GM23248 (cell line): Measurements from ENCODE around the gene PHOX2A. TPM values are rescaled to one million over a fixed set of nuclear protein-coding genes. Genes with fewer than 3 reads are reported as not detected.

Experiments used
- DNase-seq: peaks from one replicate; pipeline ENCODE4 v3.0.0-alpha.2; 2015
- H2AFZ ChIP-seq: fragments of 200-600 bp; sonication (generic); 2 replicates; pipeline ENCODE4 v1.6.1; 2016; ENCODE audit warnings: antibody characterized with exemption
- H3F3A ChIP-seq: fragments of 200-600 bp; sonication (generic); 2 replicates; pipeline ENCODE4 v1.6.1; 2016; ENCODE audit warnings: mild to moderate bottlenecking, antibody characterized with exemption, mixed run types; ENCODE audit not compliant: insufficient read depth
- H3K27ac ChIP-seq: fragments of 200-600 bp; sonication (generic); 2 replicates; pipeline ENCODE4 v1.5.1; 2016; ENCODE audit warnings: mild to moderate bottlenecking
- H3K27me3 ChIP-seq: fragments of 200-600 bp; sonication (generic); replicated peaks from 2 replicates; pipeline ENCODE4 v1.6.1; 2016; ENCODE audit warnings: mild to moderate bottlenecking; ENCODE audit not compliant: insufficient read depth
- H3K36me3 ChIP-seq: fragments of 200-600 bp; sonication (generic); 2 replicates; pipeline ENCODE4 v1.6.1; 2016; ENCODE audit warnings: low read depth, mild to moderate bottlenecking
- H3K4me1 ChIP-seq: fragments of 200-600 bp; sonication (generic); 2 replicates; pipeline ENCODE4 v1.6.1; 2016; ENCODE audit warnings: mild to moderate bottlenecking; ENCODE audit not compliant: insufficient read depth
- H3K4me2 ChIP-seq: fragments of 200-600 bp; sonication (generic); one replicate; pipeline ENCODE4 v1.6.1; 2016; ENCODE audit warnings: mild to moderate bottlenecking; ENCODE audit not compliant: unreplicated experiment
- H3K4me3 ChIP-seq: fragments of 200-600 bp; sonication (generic); 2 replicates; pipeline ENCODE4 v1.5.1; 2016; ENCODE audit warnings: mild to moderate bottlenecking
- H3K79me2 ChIP-seq: fragments of 200-600 bp; sonication (generic); 2 replicates; pipeline ENCODE4 v1.6.1; 2016; ENCODE audit warnings: mild to moderate bottlenecking; ENCODE audit not compliant: insufficient read depth
- H3K9ac ChIP-seq: fragments of 200-600 bp; sonication (generic); 2 replicates; pipeline ENCODE4 v1.6.1; 2016; ENCODE audit warnings: mild to moderate bottlenecking
- H3K9me2 ChIP-seq: fragments of 200-600 bp; sonication (generic); 2 replicates; pipeline ENCODE4 v1.6.1; 2016; ENCODE audit warnings: mixed run types, mild to moderate bottlenecking, moderate library complexity; ENCODE audit not compliant: insufficient read depth
- H3K9me3 ChIP-seq: fragments of 200-600 bp; sonication (generic); one replicate; pipeline ENCODE4 v1.6.1; 2017; ENCODE audit warnings: low read depth
- H4K20me1 ChIP-seq: fragments of 200-600 bp; sonication (generic); 2 replicates; pipeline ENCODE4 v1.6.0; 2016; ENCODE audit not compliant: insufficient read depth
- EZH2 ChIP-seq: fragments of 200-600 bp; sonication (generic); IDR thresholded peaks from 2 replicates; pipeline ENCODE4 v1.6.1; 2018; ENCODE audit warnings: antibody characterized with exemption, mild to moderate bottlenecking; ENCODE audit not compliant: insufficient read depth, poor library complexity, severe bottlenecking
- EZH2phosphoT487 ChIP-seq: fragments of 200-600 bp; sonication (generic); IDR thresholded peaks from 2 replicates; pipeline ENCODE4 v1.6.1; 2018; ENCODE audit warnings: antibody characterized with exemption, moderate library complexity, mild to moderate bottlenecking, low read depth; ENCODE audit not compliant: insufficient read depth
- WGBS, 2 experiments: methylation state at CpG; one replicate each; pipeline ENCODE4 v1.1.6; 2015 to 2017; ENCODE audit warnings: low lambda C conversion rate in 2 of 2, low coverage in 1 of 2; ENCODE audit errors: missing lambda C conversion rate in 2 of 2; 5-methylcytosine and 5-hydroxymethylcytosine counted together
- in situ Hi-C: fragments of 300-500 bp; cut with MboI; formaldehyde crosslinking; loops from 2 replicates; pipeline ENCODE4 v1.15.0; 2020
- polyA plus RNA-seq: library from polyadenylated mRNA; unstranded; fragments of >200 nt; fragmentation: Nextera tagmentation; extraction: Ambion mirVana; gene quantifications from 2 replicates; pipeline ENCODE4 v1.2.1, GENCODE V29; 2016
- total RNA-seq: library from RNA; depleted of rRNA; stranded (reverse); fragments of >200 nt; shearing (Covaris generic); gene quantifications from 2 replicates; pipeline ENCODE4 v1.2.3, GENCODE V29; 2014

PHOX2A gene
- total and polyA plus RNA-seq, 2 experiments from 2014 or later = not detected

DNA sequence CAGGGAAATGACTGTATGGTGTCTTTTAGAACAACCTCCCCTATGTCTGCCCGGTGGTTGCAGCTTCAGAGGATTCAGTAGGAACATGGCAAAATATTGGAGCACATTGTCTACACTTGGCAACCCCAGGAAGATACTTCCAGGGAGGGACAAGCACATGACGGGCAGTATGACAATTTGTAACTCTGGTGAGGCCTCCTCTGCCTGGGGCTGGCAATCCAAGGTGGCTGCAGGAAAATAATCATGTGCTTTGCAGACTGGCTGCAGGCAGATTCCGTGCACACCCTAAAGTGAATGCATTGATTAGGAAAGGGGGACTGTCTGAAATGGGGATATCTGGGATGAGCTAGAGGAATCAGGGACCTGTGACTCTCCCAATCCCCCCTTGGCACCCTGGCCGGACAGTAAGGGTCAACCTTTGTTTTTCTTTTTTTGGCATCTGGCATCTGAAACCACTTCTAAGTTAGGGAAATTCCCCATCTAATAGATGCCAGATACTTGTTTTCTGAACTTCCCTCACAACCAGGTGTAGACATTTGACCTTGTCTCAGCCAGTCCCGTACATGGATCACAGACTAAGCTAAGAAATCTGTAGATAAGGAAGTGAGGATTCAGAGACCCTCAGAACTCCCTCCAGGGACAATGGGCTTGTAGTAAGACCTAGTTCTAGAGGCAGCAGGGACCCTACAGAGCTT, 10.5 kb upstream of the PHOX2A start:
- no peak for DNase-seq
- H3K4me3 ChIP-seq = no peak overlapping the region
- no peaks in the 10 kb centered on the region for H3K9me2 ChIP-seq
- H3K4me1 ChIP-seq = no peaks in the 10 kb centered on the region
- H3K36me3 ChIP-seq = no peaks in the 10 kb centered on the region
- no peak overlapping the region for H3K27ac ChIP-seq
- H2AFZ ChIP-seq = no peak overlapping the region
- TF ChIP-seq EZH2phosphoT487 (no peak), EZH2 (no peak)
- no peaks in the 10 kb centered on the region for H3F3A ChIP-seq
- H3K9me3 ChIP-seq = no peaks in the 10 kb centered on the region
- in situ Hi-C loops = no loop called here
- H3K79me2 ChIP-seq = no peaks in the 10 kb centered on the region
- WGBS, 2 experiments = 37 to 43% methylated on average over 5 of the region's 5 CpGs
- peaks cover 33% of the 10 kb centered on the region for H3K27me3 ChIP-seq
- H4K20me1 ChIP-seq = no peaks in the 10 kb centered on the region
- H3K9ac ChIP-seq = no peak overlapping the region
- no peak overlapping the region for H3K4me2 ChIP-seq

GRCh38 chr11:72253392-72253791, 9.4 kb upstream of the PHOX2A start:
- Histone ChIP-seq H3K4me3 (no peak overlapping the region), H3K9me2 (no peaks in the 10 kb centered on the region), H3F3A (no peaks in the 10 kb centered on the region), H3K9ac (no peak overlapping the region), H3K79me2 (no peaks in the 10 kb centered on the region), H3K9me3 (no peaks in the 10 kb centered on the region), H3K27ac (no peak overlapping the region), H3K36me3 (no peaks in the 10 kb centered on the region), H2AFZ (no peak overlapping the region), H3K4me2 (no peak overlapping the region), H3K4me1 (no peaks in the 10 kb centered on the region), H3K27me3 (peaks cover 29% of the 10 kb centered on the region), H4K20me1 (no peaks in the 10 kb centered on the region)
- TF ChIP-seq EZH2 (no peak), EZH2phosphoT487 (no peak)
- WGBS, 2 experiments = 61 to 69% methylated on average over 3 of the region's 3 CpGs
- in situ Hi-C loops = no loop called here
- DNase-seq = no peak

DNA sequence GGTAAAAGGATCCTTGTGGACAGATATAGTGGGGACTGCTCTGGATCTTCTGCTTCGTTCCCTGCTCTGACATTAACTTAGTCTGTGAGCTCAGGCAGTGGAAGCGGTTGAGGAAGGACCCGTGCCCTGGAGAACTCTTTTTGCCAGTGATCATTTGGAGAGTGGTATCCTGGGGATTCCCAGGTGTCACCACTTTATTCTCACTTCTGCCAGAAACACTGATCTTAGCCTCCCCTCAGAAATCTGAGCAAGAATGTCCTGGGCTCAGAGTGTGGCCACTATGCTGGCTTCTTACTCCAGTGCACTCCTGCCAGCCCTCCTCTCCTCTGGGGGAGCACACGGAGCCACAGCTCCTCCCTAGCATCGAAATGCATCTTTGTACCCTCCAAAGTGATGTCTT, 7.6 kb upstream of the PHOX2A start:
- Histone ChIP-seq H3K4me3 (no peak overlapping the region), H3K9ac (no peak overlapping the region), H2AFZ (no peak overlapping the region), H3K4me1 (no peaks in the 10 kb centered on the region), H3K36me3 (no peaks in the 10 kb centered on the region), H3K4me2 (no peak overlapping the region), H3K27ac (no peak overlapping the region), H3K9me3 (no peaks in the 10 kb centered on the region), H3K9me2 (no peaks in the 10 kb centered on the region), H4K20me1 (no peaks in the 10 kb centered on the region), H3K27me3 (peaks cover 35% of the 10 kb centered on the region), H3F3A (no peaks in the 10 kb centered on the region), H3K79me2 (no peaks in the 10 kb centered on the region)
- TF ChIP-seq EZH2 (no peak), EZH2phosphoT487 (no peak)
- WGBS, 2 experiments = 55 to 57% methylated on average over 5 of the region's 5 CpGs
- DNase-seq = no peak
- in situ Hi-C loops = no loop called here

GRCh38 chr11:72250661-72251464, 6.9 kb upstream of the PHOX2A start:
- H4K20me1 ChIP-seq = no peaks in the 10 kb centered on the region
- H3K79me2 ChIP-seq = no peaks in the 10 kb centered on the region
- H3K36me3 ChIP-seq = no peaks in the 10 kb centered on the region
- H3K27me3 ChIP-seq = peaks cover 39% of the 10 kb centered on the region
- H3K27ac ChIP-seq = no peak overlapping the region
- in situ Hi-C loops = no loop called here
- H3K9ac ChIP-seq = no peak overlapping the region
- 79 to 86% methylated on average over 22 to 23 of the region's 24 CpGs for whole genome bisulfite sequencing, 2 experiments
- H3K4me2 ChIP-seq = no peak overlapping the region
- no peak overlapping the region for H3K4me3 ChIP-seq
- DNase-seq = no peak
- no peaks in the 10 kb centered on the region for H3F3A ChIP-seq
- TF ChIP-seq EZH2 = no peak
- no peak overlapping the region for H2AFZ ChIP-seq
- no peaks in the 10 kb centered on the region for H3K9me2 ChIP-seq
- no peaks in the 10 kb centered on the region for H3K4me1 ChIP-seq
- no peaks in the 10 kb centered on the region for H3K9me3 ChIP-seq
